GM19467 (cell line): ENCODE results near the gene CILP.

Source experiments
- ATAC-seq: cut with Tn5 transposase; IDR thresholded peaks from one replicate; pipeline ENCODE4 v1.9.1; 2021; ENCODE audit warnings: mild to moderate bottlenecking, moderate library complexity; ENCODE audit not compliant: unreplicated experiment

Gene CILP

GRCh38 chr15:65223996-65224395 is 12.7 kb upstream of the CILP start:
- ATAC-seq = no peak

DNA sequence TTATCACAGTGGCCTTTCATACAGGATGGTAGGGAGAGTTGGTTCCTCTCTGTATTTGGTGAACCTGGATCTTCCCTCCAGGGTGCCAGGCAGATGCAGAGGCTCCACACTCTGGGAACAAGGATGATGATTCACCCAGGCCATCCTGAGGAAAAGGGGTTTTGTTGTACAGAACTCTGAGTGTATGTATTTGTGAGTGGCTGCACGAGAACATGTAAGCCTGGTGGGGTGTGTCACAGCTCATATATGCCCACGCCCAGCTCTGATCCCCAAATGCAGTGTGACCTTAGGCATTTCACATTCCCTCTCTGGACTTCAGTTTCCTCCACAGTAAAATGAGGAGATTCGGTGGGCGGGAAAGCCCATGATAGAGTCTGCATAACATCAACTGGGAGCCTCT is 11.6 kb upstream of the CILP start:
- no peak for ATAC-seq

GRCh38 chr15:65221697-65222096 is 10.4 kb upstream of the CILP start:
- no peak for ATAC-seq

- no peak for ATAC-seq
These were observed 7.9 kb upstream of the CILP start for GRCh38 chr15:65219137-65219536.

DNA sequence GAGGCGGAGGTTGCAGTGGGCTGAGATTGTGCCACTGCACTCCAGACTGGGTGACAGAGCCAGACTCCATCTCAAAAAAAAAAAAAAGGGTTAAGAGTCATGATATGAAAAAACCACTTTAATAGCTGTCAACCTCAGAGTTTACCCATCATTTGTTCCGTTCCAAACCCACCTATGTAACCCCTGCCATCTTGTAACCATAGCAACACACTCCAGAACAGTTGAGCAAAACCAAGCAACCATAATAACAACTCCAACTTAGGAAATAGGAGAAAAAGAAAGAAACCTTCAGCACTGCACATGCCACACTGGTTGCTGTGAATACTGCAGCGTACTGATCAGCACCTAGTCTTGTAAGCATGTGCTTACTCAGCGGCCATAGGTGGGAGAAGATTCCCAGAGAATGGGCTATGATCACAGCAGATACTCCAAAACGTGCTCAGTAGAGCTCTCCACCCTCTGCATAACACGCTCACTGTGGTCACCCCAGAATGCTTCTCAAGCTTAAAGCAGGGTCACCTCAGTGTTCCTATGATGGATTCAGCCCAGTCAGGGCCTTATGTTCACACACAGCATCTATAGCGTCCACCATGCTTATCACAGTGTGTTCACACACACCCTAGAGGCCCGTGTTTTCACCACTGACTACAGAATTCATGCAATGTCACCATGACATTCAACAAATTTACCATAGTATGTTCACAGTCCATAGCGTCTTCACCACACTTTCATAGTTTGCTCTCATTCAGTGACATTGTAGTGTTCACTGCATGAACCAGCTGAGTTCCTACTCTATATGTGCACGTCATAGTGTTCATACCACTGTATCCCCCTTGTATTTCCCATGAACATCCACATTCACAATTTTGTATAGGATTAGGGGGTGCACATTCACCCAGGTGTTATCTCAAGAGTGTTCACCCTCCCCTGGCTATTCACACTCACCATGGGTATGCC is 6.5 kb upstream of the CILP start:
- ATAC-seq = no peak

DNA sequence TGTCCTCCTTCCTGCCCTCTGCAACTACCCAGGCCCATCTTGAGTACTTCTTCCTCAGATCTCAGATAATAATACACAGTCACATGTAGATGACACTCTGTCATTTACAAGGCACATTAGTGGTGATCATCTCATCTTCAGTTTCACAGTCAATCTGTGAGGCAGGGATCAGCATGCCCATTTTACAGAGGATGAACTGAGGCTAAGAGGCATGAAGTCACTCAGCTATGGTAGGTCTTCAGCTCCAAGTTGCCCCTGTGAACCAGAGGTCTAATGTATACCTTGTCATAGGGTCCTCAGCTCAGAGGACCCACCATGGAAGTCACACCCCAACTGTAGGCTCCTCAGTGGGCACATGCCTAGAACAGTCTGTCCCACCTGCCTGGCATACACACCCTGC is 4.2 kb upstream of the CILP start:
- ATAC-seq = no peak

DNA sequence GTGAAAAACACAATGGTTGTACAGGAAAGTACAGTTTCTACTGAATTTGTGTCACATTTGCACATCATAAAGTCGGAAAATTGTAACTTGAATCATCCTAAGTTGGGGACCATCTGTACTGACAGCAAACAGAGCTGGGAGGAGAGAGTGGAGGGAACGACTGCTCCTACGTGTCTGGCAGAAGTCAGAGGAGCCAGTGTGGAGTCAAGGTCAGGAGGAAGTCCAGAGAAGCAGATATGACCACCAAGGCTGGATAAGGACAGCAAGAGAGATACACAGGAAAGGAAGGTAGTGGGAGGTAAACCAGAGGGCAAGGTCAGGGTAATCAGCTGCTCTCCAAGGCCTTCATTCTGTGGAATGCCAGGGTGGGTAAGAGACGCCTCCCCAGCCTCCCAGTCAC is 2.7 kb upstream of the CILP start:
- ATAC-seq = no peak

DNA sequence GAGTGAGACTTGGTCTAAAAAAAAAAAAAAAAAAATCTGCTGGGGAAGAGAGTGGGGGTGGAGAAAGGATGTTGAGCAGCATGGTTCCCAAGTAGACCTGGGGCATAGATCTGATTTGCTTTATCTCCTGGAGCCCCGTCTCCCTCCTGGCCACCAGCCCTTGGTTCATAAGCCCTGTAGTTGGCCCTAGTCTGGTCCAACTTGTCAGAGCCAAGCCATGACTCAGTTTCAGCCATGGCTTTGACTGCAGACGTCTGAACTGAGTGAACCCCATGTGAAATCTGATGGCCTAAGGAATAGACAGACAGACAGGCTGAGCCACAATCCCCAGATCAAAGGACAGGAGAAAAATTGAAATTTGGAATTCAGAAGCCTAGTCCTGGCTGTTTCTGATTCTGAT is 2.0 kb upstream of the CILP start:
- ATAC-seq = no peak

- ATAC-seq = no peak
These were observed 824 bp upstream of the CILP start for GRCh38 chr15:65212097-65212496.

DNA sequence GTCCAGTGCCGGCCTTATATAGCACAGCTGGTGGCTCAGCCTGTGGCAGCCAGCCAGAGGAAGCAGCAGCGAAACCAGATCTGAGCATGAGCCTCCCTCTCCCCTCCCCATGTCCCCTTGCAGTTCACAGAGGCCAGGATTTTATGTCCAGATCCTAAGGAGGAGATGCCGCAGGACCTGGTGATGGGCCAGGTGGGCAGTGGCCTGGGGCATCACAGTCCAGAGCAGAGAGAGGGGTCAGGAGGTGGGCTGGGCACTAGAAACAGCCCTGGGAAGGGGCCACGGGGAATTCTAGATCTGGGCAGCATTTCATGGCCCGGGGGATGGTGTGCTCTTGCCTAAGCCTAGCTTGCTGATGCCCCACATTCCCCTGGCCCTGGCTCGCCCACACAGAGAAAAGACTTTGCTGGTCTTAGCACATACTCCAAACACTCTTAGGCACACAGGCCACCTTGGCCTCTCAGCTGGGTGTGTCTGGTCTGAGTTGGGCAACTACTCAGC is 259 bp upstream of the CILP start:
- ATAC-seq = no peak

GRCh38 chr15:65209701-65210643 is 1.3 kb downstream of the CILP start:
- no peak for ATAC-seq

DNA sequence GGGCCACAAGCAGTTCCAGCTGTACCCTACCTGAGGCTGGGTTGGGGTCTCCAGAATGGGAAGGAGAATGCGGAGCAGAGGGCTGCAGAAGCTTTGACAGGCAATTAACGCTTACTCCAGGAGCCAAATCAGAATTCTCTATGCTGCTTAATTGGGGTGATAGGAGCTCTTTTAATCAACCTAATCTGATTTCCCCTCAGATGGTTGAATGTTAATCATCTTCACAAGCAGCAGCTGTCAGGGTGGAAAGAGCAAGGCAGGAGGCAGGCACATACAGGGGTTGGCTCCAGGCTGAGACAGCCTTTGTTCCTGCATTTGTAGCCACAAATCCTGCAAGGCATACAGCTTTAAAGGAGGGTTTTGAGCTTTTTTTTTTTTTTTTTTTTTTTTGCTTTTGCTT is 2.6 kb downstream of the CILP start:
- no peak for ATAC-seq

- ATAC-seq = no peak
These were observed 3.9 kb downstream of the CILP start for GRCh38 chr15:65207280-65207840.

- ATAC-seq = no peak
These were observed 4.5 kb downstream of the CILP start for GRCh38 chr15:65206750-65207149.

GRCh38 chr15:65204931-65205660 is 6.2 kb downstream of the CILP start:
- no peak for ATAC-seq

DNA sequence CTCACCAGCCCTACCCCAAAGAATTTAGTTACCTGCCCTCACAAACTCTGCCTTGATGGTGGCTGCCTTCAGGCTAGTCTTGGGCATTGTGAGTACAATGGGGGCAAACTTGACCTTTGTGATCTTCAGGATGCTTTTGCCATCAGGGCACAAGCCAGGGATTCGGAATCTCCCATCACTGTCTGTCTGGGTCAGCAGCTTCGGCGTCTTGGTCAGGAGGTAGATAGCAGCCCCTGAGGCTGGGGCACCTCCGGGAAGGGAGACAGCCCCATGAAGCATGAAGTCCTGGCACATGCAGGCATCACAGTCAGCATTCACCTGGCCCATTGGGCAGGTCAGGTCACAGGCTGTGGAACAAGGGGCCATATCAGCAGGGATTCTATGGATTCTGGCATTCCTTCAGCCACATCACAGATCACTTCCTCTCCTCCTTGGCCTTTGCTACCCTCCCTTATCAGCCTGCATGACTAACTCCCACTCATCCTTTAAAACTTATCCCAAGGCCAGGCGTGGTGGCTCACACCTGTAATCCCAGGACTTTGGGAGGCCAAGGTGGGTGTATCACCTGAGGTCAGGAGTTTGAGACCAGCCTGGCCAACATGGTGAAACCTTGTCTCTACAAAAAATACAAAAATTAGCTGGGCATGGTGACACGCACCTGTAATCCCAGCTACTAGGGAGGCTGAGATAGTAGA is 6.9 kb downstream of the CILP start:
- ATAC-seq = no peak

DNA sequence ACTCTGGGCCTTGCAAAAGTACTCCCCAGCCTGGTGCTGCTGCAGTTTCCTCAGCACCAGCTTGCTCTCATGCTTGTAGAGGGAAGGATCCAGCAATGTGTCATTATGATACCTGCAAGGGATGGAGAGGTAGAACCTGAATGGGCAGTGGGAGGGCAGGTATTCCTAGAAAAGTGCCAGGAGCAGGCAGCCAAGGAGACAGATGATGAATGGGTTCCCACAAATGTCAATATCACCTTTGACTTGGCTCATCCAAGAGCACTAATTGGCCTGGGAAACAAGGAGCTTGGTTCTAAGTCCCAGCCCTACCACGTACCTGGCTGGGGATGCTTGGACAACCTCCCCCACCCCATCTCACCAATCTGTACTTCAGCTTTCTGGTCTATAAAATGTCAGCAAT is 9.4 kb downstream of the CILP start:
- no peak for ATAC-seq

DNA sequence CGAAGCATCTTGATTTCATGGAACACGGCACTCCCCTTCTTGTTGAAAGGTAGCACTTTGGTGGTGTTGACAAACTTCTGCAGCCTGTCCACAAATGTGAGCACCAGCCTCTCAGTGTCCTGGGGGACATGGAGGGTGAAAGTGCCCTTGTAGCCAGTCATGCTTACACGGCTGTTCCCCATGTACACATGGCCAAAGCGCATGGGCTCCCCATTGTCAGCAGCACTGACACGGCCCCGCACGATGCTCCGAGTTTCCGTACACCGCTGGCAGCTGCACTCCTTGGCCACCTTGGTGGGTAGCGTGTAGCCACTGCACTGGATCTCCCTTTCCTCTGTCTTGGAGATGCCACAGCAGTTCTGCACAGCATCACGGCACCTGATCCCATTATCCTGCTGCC is 12.7 kb downstream of the CILP start:
- no peak for ATAC-seq

GRCh38 chr15:65197337-65197645 is 14.0 kb downstream of the CILP start:
- no peak for ATAC-seq

GRCh38 chr15:65196637-65197336 is 14.5 kb downstream of the CILP start:
- no peak for ATAC-seq
